ENCODE results near the gene ACTR5.

The ACTR5 gene

DNA sequence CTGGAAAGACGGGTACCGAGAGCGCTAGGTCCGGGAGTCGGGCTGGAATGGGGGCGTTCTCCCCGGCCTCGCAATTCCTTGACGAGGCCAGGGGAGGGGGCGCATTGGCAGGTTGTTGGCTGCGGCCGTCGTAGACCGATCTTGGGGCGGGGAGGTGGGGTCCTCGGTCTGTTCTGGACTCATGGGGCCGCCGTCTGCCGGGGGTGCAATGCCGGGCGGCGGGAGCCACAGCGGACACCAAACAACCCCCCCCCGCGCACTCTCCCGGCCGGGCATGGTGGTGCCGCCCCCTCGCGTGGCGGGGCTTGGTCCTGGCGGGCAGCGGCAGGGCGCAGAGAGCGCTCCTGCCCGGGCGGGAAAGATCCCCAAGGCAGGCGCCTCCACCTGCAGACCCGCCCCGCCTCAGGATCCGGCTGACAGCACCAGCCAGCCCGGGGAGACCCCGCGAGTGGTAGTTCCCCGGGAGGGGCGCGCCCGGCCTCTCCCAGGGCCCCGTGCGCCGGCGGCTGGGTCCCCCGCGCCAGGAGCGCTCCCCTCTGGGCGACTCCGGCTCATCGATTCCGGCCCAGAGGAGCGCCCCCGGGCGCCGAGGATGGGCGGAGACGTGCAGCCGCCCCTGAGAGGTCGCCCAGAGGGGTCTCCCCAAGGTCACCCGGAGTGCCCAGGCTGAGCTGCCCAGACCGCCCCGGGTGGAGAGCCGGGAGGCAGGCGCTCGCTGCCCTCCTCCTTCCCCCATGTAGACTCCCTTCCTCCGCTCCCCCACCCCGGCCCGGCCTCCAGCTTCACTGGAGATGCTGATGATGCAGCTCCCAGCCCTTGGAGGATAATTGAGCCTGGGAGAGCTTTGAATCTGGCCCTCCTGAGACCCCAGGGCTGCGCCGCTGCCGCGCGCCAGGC is 57.9 kb downstream of the ACTR5 start (continued):
- TF ChIP-seq, protein P1, sequence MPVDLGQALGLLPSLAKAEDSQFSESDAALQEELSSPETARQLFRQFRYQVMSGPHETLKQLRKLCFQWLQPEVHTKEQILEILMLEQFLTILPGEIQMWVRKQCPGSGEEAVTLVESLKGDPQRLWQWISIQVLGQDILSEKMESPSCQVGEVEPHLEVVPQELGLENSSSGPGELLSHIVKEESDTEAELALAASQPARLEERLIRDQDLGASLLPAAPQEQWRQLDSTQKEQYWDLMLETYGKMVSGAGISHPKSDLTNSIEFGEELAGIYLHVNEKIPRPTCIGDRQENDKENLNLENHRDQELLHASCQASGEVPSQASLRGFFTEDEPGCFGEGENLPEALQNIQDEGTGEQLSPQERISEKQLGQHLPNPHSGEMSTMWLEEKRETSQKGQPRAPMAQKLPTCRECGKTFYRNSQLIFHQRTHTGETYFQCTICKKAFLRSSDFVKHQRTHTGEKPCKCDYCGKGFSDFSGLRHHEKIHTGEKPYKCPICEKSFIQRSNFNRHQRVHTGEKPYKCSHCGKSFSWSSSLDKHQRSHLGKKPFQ (tag by site-specific recombination; IDR thresholded peaks at IDR 0.05), result no peak
- TF ChIP-seq, protein P2, sequence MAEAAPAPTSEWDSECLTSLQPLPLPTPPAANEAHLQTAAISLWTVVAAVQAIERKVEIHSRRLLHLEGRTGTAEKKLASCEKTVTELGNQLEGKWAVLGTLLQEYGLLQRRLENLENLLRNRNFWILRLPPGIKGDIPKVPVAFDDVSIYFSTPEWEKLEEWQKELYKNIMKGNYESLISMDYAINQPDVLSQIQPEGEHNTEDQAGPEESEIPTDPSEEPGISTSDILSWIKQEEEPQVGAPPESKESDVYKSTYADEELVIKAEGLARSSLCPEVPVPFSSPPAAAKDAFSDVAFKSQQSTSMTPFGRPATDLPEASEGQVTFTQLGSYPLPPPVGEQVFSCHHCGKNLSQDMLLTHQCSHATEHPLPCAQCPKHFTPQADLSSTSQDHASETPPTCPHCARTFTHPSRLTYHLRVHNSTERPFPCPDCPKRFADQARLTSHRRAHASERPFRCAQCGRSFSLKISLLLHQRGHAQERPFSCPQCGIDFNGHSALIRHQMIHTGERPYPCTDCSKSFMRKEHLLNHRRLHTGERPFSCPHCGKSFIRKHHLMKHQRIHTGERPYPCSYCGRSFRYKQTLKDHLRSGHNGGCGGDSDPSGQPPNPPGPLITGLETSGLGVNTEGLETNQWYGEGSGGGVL (tag by site-specific recombination; IDR thresholded peaks at IDR 0.05), result peak; percentile 76
- TF ChIP-seq ZBTB21 (tag by site-specific recombination; IDR thresholded peaks at IDR 0.05) (no peak), ZNF37A (tag by site-specific recombination; IDR thresholded peaks at IDR 0.05) (no peak), ZNF112 (tag by site-specific recombination; IDR thresholded peaks at IDR 0.05) (no peak), ZNF664 (tag by site-specific recombination; IDR thresholded peaks at IDR 0.05) (no peak), EGR2 (tag by site-specific recombination; IDR thresholded peaks at IDR 0.05; ENCODE audit: low read depth) (no peak), ZNF701 (tag by site-specific recombination; IDR thresholded peaks at IDR 0.05) (no peak), ZNF302 (tag by site-specific recombination; IDR thresholded peaks at IDR 0.05; ENCODE audit: low read depth) (no peak), ZNF140 (tag by site-specific recombination; IDR thresholded peaks at IDR 0.05) (no peak), SP3 (tag by site-specific recombination; IDR thresholded peaks at IDR 0.05) (peak; percentile 24), ZNF626 (tag by site-specific recombination; IDR thresholded peaks at IDR 0.05) (no peak), ZNF558 (tag by site-specific recombination; IDR thresholded peaks at IDR 0.05) (no peak), ZFHX2 (tag by site-specific recombination; conservative IDR thresholded peaks at IDR 0.05) (peak; percentile 22; the same call in 1 of the 2 replicates), ZNF658 (tag by site-specific recombination; IDR thresholded peaks at IDR 0.05) (no peak), ZNF837 (tag by site-specific recombination; IDR thresholded peaks at IDR 0.05) (no peak)
- TF ChIP-seq, protein P3, sequence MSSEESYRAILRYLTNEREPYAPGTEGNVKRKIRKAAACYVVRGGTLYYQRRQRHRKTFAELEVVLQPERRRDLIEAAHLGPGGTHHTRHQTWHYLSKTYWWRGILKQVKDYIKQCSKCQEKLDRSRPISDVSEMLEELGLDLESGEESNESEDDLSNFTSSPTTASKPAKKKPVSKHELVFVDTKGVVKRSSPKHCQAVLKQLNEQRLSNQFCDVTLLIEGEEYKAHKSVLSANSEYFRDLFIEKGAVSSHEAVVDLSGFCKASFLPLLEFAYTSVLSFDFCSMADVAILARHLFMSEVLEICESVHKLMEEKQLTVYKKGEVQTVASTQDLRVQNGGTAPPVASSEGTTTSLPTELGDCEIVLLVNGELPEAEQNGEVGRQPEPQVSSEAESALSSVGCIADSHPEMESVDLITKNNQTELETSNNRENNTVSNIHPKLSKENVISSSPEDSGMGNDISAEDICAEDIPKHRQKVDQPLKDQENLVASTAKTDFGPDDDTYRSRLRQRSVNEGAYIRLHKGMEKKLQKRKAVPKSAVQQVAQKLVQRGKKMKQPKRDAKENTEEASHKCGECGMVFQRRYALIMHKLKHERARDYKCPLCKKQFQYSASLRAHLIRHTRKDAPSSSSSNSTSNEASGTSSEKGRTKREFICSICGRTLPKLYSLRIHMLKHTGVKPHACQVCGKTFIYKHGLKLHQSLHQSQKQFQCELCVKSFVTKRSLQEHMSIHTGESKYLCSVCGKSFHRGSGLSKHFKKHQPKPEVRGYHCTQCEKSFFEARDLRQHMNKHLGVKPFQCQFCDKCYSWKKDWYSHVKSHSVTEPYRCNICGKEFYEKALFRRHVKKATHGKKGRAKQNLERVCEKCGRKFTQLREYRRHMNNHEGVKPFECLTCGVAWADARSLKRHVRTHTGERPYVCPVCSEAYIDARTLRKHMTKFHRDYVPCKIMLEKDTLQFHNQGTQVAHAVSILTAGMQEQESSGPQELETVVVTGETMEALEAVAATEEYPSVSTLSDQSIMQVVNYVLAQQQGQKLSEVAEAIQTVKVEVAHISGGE (tag by site-specific recombination; conservative IDR thresholded peaks at IDR 0.05; ENCODE audit: low read depth), result 0 out of 2 replicates have a peak, but pooled peaks have one; percentile 29
- TF ChIP-seq, protein P4, sequence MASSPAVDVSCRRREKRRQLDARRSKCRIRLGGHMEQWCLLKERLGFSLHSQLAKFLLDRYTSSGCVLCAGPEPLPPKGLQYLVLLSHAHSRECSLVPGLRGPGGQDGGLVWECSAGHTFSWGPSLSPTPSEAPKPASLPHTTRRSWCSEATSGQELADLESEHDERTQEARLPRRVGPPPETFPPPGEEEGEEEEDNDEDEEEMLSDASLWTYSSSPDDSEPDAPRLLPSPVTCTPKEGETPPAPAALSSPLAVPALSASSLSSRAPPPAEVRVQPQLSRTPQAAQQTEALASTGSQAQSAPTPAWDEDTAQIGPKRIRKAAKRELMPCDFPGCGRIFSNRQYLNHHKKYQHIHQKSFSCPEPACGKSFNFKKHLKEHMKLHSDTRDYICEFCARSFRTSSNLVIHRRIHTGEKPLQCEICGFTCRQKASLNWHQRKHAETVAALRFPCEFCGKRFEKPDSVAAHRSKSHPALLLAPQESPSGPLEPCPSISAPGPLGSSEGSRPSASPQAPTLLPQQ (tag by site-specific recombination; IDR thresholded peaks at IDR 0.05), result no peak
- TF ChIP-seq, protein P5, sequence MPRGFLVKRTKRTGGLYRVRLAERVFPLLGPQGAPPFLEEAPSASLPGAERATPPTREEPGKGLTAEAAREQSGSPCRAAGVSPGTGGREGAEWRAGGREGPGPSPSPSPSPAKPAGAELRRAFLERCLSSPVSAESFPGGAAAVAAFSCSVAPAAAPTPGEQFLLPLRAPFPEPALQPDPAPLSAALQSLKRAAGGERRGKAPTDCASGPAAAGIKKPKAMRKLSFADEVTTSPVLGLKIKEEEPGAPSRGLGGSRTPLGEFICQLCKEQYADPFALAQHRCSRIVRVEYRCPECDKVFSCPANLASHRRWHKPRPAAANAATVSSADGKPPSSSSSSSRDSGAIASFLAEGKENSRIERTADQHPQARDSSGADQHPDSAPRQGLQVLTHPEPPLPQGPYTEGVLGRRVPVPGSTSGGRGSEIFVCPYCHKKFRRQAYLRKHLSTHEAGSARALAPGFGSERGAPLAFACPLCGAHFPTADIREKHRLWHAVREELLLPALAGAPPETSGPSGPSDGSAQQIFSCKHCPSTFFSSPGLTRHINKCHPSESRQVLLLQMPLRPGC (tag by site-specific recombination; IDR thresholded peaks at IDR 0.05), result no peak
- TF ChIP-seq, protein P6, sequence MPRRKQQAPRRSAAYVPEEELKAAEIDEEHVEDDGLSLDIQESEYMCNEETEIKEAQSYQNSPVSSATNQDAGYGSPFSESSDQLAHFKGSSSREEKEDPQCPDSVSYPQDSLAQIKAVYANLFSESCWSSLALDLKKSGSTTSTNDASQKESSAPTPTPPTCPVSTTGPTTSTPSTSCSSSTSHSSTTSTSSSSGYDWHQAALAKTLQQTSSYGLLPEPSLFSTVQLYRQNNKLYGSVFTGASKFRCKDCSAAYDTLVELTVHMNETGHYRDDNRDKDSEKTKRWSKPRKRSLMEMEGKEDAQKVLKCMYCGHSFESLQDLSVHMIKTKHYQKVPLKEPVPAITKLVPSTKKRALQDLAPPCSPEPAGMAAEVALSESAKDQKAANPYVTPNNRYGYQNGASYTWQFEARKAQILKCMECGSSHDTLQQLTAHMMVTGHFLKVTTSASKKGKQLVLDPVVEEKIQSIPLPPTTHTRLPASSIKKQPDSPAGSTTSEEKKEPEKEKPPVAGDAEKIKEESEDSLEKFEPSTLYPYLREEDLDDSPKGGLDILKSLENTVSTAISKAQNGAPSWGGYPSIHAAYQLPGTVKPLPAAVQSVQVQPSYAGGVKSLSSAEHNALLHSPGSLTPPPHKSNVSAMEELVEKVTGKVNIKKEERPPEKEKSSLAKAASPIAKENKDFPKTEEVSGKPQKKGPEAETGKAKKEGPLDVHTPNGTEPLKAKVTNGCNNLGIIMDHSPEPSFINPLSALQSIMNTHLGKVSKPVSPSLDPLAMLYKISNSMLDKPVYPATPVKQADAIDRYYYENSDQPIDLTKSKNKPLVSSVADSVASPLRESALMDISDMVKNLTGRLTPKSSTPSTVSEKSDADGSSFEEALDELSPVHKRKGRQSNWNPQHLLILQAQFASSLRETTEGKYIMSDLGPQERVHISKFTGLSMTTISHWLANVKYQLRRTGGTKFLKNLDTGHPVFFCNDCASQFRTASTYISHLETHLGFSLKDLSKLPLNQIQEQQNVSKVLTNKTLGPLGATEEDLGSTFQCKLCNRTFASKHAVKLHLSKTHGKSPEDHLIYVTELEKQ (tag by site-specific recombination; IDR thresholded peaks at IDR 0.05; ENCODE audit: borderline replicate concordance), result no peak
- TF ChIP-seq, protein P7, sequence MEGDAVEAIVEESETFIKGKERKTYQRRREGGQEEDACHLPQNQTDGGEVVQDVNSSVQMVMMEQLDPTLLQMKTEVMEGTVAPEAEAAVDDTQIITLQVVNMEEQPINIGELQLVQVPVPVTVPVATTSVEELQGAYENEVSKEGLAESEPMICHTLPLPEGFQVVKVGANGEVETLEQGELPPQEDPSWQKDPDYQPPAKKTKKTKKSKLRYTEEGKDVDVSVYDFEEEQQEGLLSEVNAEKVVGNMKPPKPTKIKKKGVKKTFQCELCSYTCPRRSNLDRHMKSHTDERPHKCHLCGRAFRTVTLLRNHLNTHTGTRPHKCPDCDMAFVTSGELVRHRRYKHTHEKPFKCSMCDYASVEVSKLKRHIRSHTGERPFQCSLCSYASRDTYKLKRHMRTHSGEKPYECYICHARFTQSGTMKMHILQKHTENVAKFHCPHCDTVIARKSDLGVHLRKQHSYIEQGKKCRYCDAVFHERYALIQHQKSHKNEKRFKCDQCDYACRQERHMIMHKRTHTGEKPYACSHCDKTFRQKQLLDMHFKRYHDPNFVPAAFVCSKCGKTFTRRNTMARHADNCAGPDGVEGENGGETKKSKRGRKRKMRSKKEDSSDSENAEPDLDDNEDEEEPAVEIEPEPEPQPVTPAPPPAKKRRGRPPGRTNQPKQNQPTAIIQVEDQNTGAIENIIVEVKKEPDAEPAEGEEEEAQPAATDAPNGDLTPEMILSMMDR (tag by site-specific recombination; IDR thresholded peaks at IDR 0.05), result peak; percentile 58
- TF ChIP-seq, protein P8, sequence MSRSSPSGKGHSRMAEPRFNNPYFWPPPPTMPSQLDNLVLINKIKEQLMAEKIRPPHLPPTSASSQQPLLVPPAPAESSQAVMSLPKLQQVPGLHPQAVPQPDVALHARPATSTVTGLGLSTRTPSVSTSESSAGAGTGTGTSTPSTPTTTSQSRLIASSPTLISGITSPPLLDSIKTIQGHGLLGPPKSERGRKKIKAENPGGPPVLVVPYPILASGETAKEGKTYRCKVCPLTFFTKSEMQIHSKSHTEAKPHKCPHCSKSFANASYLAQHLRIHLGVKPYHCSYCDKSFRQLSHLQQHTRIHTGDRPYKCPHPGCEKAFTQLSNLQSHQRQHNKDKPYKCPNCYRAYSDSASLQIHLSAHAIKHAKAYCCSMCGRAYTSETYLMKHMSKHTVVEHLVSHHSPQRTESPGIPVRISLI (tag by site-specific recombination; IDR thresholded peaks at IDR 0.05), result no peak

Data from HEK293 (cell line).